ENCODE results near the gene ERCC2. TPM values are rescaled to one million over a fixed set of nuclear protein-coding genes. Genes with fewer than 3 reads are reported as not detected.
A peak's percentile ranks its signal among the peaks of the same experiment; 100 is the strongest.

ERCC2 gene
- total RNA-seq, 1 experiment from 2014 or later = 102 TPM

DNA sequence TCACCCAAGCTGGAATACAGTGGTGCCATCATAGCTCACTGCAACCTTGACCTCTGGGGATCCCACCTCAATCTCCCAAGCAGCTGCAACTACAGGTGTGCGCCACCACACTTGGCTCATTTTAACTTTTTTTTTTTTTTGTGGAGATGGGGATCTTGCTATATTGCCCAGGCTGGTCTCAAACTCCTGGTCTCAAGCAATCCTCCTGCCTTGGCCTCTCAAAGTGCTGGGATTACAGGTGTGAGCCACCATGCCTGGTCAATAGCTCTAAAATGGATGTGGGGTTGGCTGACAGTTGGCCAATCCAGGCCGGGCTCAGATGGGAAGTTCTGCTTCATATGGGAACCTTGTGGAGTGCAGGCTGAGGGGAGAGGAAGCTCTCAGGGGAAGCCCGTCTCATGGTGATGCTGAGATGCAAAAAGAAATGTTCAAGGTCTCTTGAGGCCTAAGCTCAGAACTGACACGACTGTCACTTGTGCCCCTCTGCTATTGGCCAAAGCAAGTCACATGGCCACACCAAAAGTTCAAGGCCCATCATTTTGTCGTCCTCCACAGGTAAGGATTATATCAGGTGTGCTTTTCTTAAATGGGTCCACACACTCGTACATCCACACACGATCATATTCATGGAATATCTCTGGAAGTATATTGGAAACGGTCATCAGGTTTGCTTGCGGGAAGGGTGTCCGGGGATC, 36.6 kb downstream of the ERCC2 start (continued):
- TF ChIP-seq, protein P1, sequence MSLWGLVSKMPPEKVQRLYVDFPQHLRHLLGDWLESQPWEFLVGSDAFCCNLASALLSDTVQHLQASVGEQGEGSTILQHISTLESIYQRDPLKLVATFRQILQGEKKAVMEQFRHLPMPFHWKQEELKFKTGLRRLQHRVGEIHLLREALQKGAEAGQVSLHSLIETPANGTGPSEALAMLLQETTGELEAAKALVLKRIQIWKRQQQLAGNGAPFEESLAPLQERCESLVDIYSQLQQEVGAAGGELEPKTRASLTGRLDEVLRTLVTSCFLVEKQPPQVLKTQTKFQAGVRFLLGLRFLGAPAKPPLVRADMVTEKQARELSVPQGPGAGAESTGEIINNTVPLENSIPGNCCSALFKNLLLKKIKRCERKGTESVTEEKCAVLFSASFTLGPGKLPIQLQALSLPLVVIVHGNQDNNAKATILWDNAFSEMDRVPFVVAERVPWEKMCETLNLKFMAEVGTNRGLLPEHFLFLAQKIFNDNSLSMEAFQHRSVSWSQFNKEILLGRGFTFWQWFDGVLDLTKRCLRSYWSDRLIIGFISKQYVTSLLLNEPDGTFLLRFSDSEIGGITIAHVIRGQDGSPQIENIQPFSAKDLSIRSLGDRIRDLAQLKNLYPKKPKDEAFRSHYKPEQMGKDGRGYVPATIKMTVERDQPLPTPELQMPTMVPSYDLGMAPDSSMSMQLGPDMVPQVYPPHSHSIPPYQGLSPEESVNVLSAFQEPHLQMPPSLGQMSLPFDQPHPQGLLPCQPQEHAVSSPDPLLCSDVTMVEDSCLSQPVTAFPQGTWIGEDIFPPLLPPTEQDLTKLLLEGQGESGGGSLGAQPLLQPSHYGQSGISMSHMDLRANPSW (CRISPR knock-in tag; conservative IDR thresholded peaks at IDR 0.05; ENCODE audit: low read depth) = no peak
- TF ChIP-seq ELF4 (CRISPR knock-in tag; IDR thresholded peaks at IDR 0.05; ENCODE audit: low read depth) (no peak), ZNF396 (CRISPR knock-in tag; IDR thresholded peaks at IDR 0.05; ENCODE audit: borderline replicate concordance) (no peak)

DNA sequence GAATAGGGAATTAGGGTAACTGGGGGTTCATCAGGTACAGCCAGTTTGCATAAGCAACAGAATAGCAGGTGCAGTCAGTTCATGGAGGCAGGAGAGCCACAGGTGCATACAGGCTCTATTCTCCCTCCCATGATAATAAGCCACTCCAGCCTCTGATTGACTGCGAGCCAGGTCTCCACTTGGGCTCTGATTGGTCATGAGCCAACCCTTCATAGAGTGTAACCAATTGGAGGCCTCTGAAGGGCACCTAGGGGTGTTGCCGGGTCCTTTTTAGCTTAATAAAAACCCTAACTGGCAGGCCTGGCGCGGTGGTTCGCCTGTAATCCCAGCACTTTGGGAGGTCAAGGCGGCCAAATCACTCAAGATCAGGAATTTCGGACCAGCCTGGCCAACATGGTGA, 39.0 kb downstream of the ERCC2 start:
- TF ChIP-seq NR1H2 (CRISPR knock-in tag; IDR thresholded peaks at IDR 0.05) (no peak), NFYB (CRISPR knock-in tag; conservative IDR thresholded peaks at IDR 0.05; ENCODE audit: low read depth) (peak; percentile 47; the same call in 1 of the 2 replicates)
- Mint-ChIP-seq H3K27me3 (ENCODE audit: low read depth) (peaks cover 21% of the 10 kb centered on the region), H3K9me3 (no peaks in the 10 kb centered on the region), H3K36me3 (no peaks in the 10 kb centered on the region), H3K4me3 (no peak overlapping the region), H3K27ac (no peak overlapping the region), H3K4me1 (peaks cover 5% of the 10 kb centered on the region; the same call in 1 of the 2 replicates)
- DNase-seq (ENCODE audit: low spot score) (no peak), ATAC-seq (peak; percentile 87)
- ChIA-PET CTCF (interaction anchor here (0.6 to 1.6 kb wide), 5 partner anchors 8 to 153 kb away, joined by 3 to 4 read pairs (median 3); partner anchors contain the start of genes BLOC1S3 and CKM), POLR2A (no interaction called here)

DNA sequence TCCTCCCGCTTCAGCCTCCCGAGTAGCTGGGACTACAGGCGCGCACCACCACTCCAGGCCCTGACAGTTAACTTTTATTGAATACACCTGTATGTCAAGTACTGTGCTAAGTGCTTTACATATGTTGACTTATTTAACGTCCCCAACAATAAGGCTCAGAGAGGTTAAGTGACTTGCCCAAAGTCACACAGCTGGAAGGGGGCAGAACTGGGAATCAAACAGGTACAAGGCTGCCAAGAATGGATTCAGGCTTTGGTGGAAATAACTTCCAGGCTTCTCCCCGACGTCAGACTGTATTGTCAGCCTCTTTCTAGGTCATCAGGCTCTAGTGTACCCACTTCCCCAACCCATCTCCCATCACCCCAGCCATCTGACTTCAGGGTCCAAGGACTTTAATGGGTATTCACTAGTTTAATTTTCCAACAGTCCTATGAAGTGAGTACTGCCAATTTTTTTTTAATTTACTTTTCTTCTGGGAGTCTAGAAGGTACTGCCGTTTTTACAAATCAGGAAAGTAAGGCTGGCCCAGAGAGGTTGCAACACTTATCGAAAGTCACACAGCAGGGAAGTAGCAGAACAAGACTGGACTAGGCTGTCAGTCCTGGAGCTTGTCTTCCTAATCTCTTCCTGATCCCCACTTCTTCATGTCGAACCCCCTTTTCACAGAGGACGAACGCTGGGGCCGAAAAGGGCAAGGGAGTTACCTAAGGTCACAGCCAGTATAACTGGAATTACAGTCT, 42.8 kb downstream of the ERCC2 start:
- no peak overlapping the region for H3K4me3 Mint-ChIP-seq
- no peaks in the 10 kb centered on the region for H3K9me3 Mint-ChIP-seq
- POLR2A ChIA-PET = no interaction called here
- H3K4me1 Mint-ChIP-seq = peaks cover 18% of the 10 kb centered on the region
- DNase-seq (ENCODE audit: low spot score) = no peak
- H3K36me3 Mint-ChIP-seq = no peaks in the 10 kb centered on the region
- CTCF ChIA-PET = interaction anchor here (1.9 to 2.2 kb wide), 2 partner anchors 17 to 127 kb away, joined by 5 to 11 read pairs; no protein-coding TSS in a partner anchor
- H3K27me3 Mint-ChIP-seq (ENCODE audit: low read depth) = peaks cover 28% of the 10 kb centered on the region
- no peak overlapping the region; the same call in 1 of the 2 replicates for H3K27ac Mint-ChIP-seq
- TF ChIP-seq ZNF416 (CRISPR knock-in tag; IDR thresholded peaks at IDR 0.05) (no peak), TP53 (CRISPR knock-in tag; IDR thresholded peaks at IDR 0.05) (no peak), NR3C1 (CRISPR knock-in tag; conservative IDR thresholded peaks at IDR 0.05; ENCODE audit: low read depth) (no peak), SOX15 (CRISPR knock-in tag; IDR thresholded peaks at IDR 0.05) (no peak), GABPB1 (CRISPR knock-in tag; IDR thresholded peaks at IDR 0.05) (no peak), KAT7 (CRISPR knock-in tag; IDR thresholded peaks at IDR 0.05; ENCODE audit: borderline replicate concordance) (no peak), NFE2L1 (CRISPR knock-in tag; IDR thresholded peaks at IDR 0.05) (no peak), CBFB (CRISPR knock-in tag; IDR thresholded peaks at IDR 0.05; ENCODE audit: low read depth) (no peak)
- TF ChIP-seq, protein P2, sequence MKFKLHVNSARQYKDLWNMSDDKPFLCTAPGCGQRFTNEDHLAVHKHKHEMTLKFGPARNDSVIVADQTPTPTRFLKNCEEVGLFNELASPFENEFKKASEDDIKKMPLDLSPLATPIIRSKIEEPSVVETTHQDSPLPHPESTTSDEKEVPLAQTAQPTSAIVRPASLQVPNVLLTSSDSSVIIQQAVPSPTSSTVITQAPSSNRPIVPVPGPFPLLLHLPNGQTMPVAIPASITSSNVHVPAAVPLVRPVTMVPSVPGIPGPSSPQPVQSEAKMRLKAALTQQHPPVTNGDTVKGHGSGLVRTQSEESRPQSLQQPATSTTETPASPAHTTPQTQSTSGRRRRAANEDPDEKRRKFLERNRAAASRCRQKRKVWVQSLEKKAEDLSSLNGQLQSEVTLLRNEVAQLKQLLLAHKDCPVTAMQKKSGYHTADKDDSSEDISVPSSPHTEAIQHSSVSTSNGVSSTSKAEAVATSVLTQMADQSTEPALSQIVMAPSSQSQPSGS (CRISPR knock-in tag; IDR thresholded peaks at IDR 0.05; ENCODE audit: borderline replicate concordance, low read depth) = no peak
- TF ChIP-seq, protein P3, sequence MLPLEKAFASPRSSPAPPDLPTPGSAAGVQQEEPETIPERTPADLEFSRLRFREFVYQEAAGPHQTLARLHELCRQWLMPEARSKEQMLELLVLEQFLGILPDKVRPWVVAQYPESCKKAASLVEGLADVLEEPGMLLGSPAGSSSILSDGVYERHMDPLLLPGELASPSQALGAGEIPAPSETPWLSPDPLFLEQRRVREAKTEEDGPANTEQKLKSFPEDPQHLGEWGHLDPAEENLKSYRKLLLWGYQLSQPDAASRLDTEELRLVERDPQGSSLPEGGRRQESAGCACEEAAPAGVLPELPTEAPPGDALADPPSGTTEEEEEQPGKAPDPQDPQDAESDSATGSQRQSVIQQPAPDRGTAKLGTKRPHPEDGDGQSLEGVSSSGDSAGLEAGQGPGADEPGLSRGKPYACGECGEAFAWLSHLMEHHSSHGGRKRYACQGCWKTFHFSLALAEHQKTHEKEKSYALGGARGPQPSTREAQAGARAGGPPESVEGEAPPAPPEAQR (CRISPR knock-in tag; IDR thresholded peaks at IDR 0.05) = no peak
- TF ChIP-seq, protein P4, sequence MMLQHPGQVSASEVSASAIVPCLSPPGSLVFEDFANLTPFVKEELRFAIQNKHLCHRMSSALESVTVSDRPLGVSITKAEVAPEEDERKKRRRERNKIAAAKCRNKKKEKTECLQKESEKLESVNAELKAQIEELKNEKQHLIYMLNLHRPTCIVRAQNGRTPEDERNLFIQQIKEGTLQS (CRISPR knock-in tag; conservative IDR thresholded peaks at IDR 0.05) = no peak
- TF ChIP-seq, protein P5, sequence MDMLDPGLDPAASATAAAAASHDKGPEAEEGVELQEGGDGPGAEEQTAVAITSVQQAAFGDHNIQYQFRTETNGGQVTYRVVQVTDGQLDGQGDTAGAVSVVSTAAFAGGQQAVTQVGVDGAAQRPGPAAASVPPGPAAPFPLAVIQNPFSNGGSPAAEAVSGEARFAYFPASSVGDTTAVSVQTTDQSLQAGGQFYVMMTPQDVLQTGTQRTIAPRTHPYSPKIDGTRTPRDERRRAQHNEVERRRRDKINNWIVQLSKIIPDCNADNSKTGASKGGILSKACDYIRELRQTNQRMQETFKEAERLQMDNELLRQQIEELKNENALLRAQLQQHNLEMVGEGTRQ (CRISPR knock-in tag; IDR thresholded peaks at IDR 0.05) = no peak
- TF ChIP-seq, protein P6, sequence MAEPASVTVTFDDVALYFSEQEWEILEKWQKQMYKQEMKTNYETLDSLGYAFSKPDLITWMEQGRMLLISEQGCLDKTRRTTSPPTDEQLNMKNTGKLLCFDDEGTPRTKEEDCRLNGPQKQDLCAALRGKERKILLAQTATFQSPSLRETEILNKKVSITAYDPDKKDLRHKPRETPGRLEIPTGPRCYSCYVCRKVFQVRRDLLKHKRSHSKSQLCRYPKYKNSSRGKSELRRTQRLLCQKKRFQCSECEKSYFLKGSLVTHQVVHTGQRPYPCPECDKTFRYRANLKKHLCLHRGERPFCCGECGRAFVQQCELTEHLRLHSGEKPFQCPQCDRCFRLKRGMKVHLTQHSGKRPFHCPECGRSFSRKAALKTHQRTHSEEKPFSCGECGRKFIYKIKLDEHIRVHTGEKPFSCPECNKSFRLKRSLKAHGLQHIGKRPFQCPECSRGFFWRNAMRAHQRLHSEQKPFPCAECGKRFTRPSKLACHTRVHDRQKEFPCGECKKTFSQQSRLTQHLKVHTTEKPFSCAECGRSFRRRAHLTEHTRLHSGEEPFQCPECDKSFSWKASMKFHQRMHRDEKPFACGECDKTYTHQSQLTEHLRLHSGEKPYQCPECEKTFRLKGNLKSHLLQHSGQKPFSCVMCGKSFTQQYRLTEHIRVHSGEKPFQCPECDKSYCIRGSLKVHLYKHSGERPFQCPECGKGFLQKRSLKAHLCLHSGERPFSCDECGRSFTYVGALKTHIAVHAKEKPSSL (CRISPR knock-in tag; conservative IDR thresholded peaks at IDR 0.05) = no peak
- no peak for ATAC-seq
